Activated CD4-positive, alpha-beta T cell treated with anti-CD3 and anti-CD28 coated beads, Interleukin-2, amount 10 ng/mL, durations not matched to agents 7 days and 5 days (primary cell): Measurements from ENCODE around the gene COL13A1. TPM values are rescaled to one million over a fixed set of nuclear protein-coding genes. Genes with fewer than 3 reads are reported as not detected.

Experiments used
- CTCF ChIA-PET: fragments of 350-600 bp; sonication (Branson Sonifier 250); formaldehyde crosslinking; loops from one replicate; lab custom pipeline; 2021; ENCODE audit warnings: antibody characterized with exemption; lab: Charles Lee
- POLR2A ChIA-PET: fragments of 350-600 bp; sonication (Branson Sonifier 250); formaldehyde crosslinking; loops from one replicate; lab custom pipeline; 2021; ENCODE audit warnings: antibody characterized with exemption; lab: Charles Lee
- DNase-seq: peaks from one replicate; pipeline ENCODE4 v3.0.0-alpha.2; 2020
- H3K27ac Mint-ChIP-seq: one replicate; pipeline ENCODE4 v1.8.0; 2021; ENCODE audit warnings: mild to moderate bottlenecking, moderate library complexity, mixed read lengths
- H3K27me3 Mint-ChIP-seq: one replicate; pipeline ENCODE4 v1.8.0; 2021; ENCODE audit warnings: mixed read lengths
- H3K36me3 Mint-ChIP-seq: one replicate; pipeline ENCODE4 v1.8.0; 2021; ENCODE audit warnings: low read depth, mixed read lengths
- H3K4me1 Mint-ChIP-seq: one replicate; pipeline ENCODE4 v1.8.0; 2021; ENCODE audit warnings: mixed read lengths
- H3K4me3 Mint-ChIP-seq: one replicate; pipeline ENCODE4 v1.8.0; 2021; ENCODE audit warnings: mild to moderate bottlenecking, moderate library complexity, mixed read lengths
- H3K9me3 Mint-ChIP-seq: one replicate; pipeline ENCODE4 v1.8.0; 2021; ENCODE audit warnings: mixed read lengths
- total RNA-seq, 2 experiments: library from RNA; stranded (reverse); gene quantifications; one replicate each; pipeline ENCODE4 v1.2.3, GENCODE V29; 2021

Gene COL13A1
- total RNA-seq, 2 experiments from 2014 or later = not detected

GRCh38 chr10:69769395-69769992, 32.2 kb upstream of the COL13A1 start:
- DNase-seq = no peak
- Mint-ChIP-seq H3K36me3 (no peaks in the 10 kb centered on the region), H3K9me3 (peaks cover 3% of the 10 kb centered on the region), H3K27me3 (peaks cover 4% of the 10 kb centered on the region), H3K4me1 (no peaks in the 10 kb centered on the region), H3K4me3 (no peak overlapping the region), H3K27ac (no peak overlapping the region)
- POLR2A ChIA-PET = no interaction called here
- CTCF ChIA-PET = interaction anchor here (1.1 kb wide), 1 partner anchor 12 kb away, joined by 3 read pairs; no protein-coding TSS in a partner anchor

- Mint-ChIP-seq H3K4me1 (no peaks in the 10 kb centered on the region), H3K4me3 (no peak overlapping the region), H3K27ac (no peak overlapping the region), H3K27me3 (peaks cover 7% of the 10 kb centered on the region), H3K36me3 (no peaks in the 10 kb centered on the region), H3K9me3 (peaks cover 3% of the 10 kb centered on the region)
- ChIA-PET POLR2A (no interaction called here), CTCF (interaction anchor here (0.9 to 1.1 kb wide), 2 partner anchors 12 to 16 kb away, joined by 3 read pairs; no protein-coding TSS in a partner anchor)
- DNase-seq = no peak
These were observed 28.6 kb upstream of the COL13A1 start for GRCh38 chr10:69772933-69773704.

GRCh38 chr10:69774596-69774995, 27.1 kb upstream of the COL13A1 start:
- H3K9me3 Mint-ChIP-seq = peaks cover 3% of the 10 kb centered on the region
- H3K27me3 Mint-ChIP-seq = peaks cover 7% of the 10 kb centered on the region
- H3K4me1 Mint-ChIP-seq = no peaks in the 10 kb centered on the region
- no peaks in the 10 kb centered on the region for H3K36me3 Mint-ChIP-seq
- POLR2A ChIA-PET = no interaction called here
- no peak overlapping the region for H3K27ac Mint-ChIP-seq
- CTCF ChIA-PET = interaction anchor here (0.9 kb wide), 1 partner anchor 259 kb away, joined by 3 read pairs; no protein-coding TSS in a partner anchor
- H3K4me3 Mint-ChIP-seq = no peak overlapping the region
- no peak for DNase-seq

- H3K36me3 Mint-ChIP-seq = no peaks in the 10 kb centered on the region
- CTCF ChIA-PET = no interaction called here
These were observed 21.6 kb upstream of the COL13A1 start for GRCh38 chr10:69780077-69780476.

GRCh38 chr10:69781576-69781975, 20.1 kb upstream of the COL13A1 start:
- H3K36me3 Mint-ChIP-seq = no peaks in the 10 kb centered on the region
- H3K4me3 Mint-ChIP-seq = no peak overlapping the region
- ChIA-PET CTCF (no interaction called here), POLR2A (no interaction called here)
- H3K9me3 Mint-ChIP-seq = no peaks in the 10 kb centered on the region
- no peak for DNase-seq
- no peaks in the 10 kb centered on the region for H3K4me1 Mint-ChIP-seq
- H3K27me3 Mint-ChIP-seq = peaks cover 14% of the 10 kb centered on the region
- no peak overlapping the region for H3K27ac Mint-ChIP-seq

More at GRCh38 chr10:69780077-69780476, 21.6 kb upstream of the COL13A1 start:
- no peak for DNase-seq
- POLR2A ChIA-PET = no interaction called here
- Mint-ChIP-seq H3K4me1 (no peaks in the 10 kb centered on the region), H3K9me3 (no peaks in the 10 kb centered on the region), H3K4me3 (no peak overlapping the region), H3K27ac (no peak overlapping the region), H3K27me3 (peaks cover 7% of the 10 kb centered on the region)

GRCh38 chr10:69783515-69783914, 18.2 kb upstream of the COL13A1 start:
- no peaks in the 10 kb centered on the region for H3K9me3 Mint-ChIP-seq
- ChIA-PET CTCF (no interaction called here), POLR2A (no interaction called here)
- H3K4me1 Mint-ChIP-seq = no peaks in the 10 kb centered on the region
- H3K36me3 Mint-ChIP-seq = no peaks in the 10 kb centered on the region
- DNase-seq = no peak
- peaks cover 17% of the 10 kb centered on the region for H3K27me3 Mint-ChIP-seq
- no peak overlapping the region for H3K4me3 Mint-ChIP-seq
- no peak overlapping the region for H3K27ac Mint-ChIP-seq

- POLR2A ChIA-PET = no interaction called here
These were observed 14.9 kb upstream of the COL13A1 start for GRCh38 chr10:69786791-69787190.

GRCh38 chr10:69787681-69788080, 14.0 kb upstream of the COL13A1 start:
- H3K36me3 Mint-ChIP-seq = no peaks in the 10 kb centered on the region
- DNase-seq = no peak
- POLR2A ChIA-PET = no interaction called here
- H3K4me1 Mint-ChIP-seq = no peaks in the 10 kb centered on the region
- no peaks in the 10 kb centered on the region for H3K9me3 Mint-ChIP-seq
- no peak overlapping the region for H3K27ac Mint-ChIP-seq
- H3K27me3 Mint-ChIP-seq = peaks cover 17% of the 10 kb centered on the region
- no peak overlapping the region for H3K4me3 Mint-ChIP-seq
- CTCF ChIA-PET = interaction anchor here (0.7 to 2.1 kb wide), 6 partner anchors 10 to 171 kb away, joined by 3 to 7 read pairs (median 4); no protein-coding TSS in a partner anchor

More at GRCh38 chr10:69786791-69787190, 14.9 kb upstream of the COL13A1 start:
- Mint-ChIP-seq H3K4me1 (no peaks in the 10 kb centered on the region), H3K27ac (no peak overlapping the region), H3K27me3 (peaks cover 17% of the 10 kb centered on the region), H3K36me3 (no peaks in the 10 kb centered on the region), H3K4me3 (no peak overlapping the region), H3K9me3 (no peaks in the 10 kb centered on the region)
- CTCF ChIA-PET = interaction anchor here (0.7 to 2.1 kb wide), 7 partner anchors 10 to 172 kb away, joined by 3 to 7 read pairs (median 4); no protein-coding TSS in a partner anchor
- DNase-seq = peak; percentile 15

- no peaks in the 10 kb centered on the region for H3K9me3 Mint-ChIP-seq
- no peaks in the 10 kb centered on the region for H3K4me1 Mint-ChIP-seq
- H3K27me3 Mint-ChIP-seq = peaks cover 17% of the 10 kb centered on the region
- ChIA-PET POLR2A (no interaction called here), CTCF (interaction anchor here (1.0 to 2.1 kb wide), 2 partner anchors 10 to 14 kb away, joined by 3 to 5 read pairs; no protein-coding TSS in a partner anchor)
- no peak overlapping the region for H3K4me3 Mint-ChIP-seq
- no peaks in the 10 kb centered on the region for H3K36me3 Mint-ChIP-seq
- no peak overlapping the region for H3K27ac Mint-ChIP-seq
- peak; percentile 10 for DNase-seq
These were observed 12.5 kb upstream of the COL13A1 start for GRCh38 chr10:69789164-69789576.

- H3K9me3 Mint-ChIP-seq = peaks cover 8% of the 10 kb centered on the region
- H3K27ac Mint-ChIP-seq = no peak overlapping the region
- H3K36me3 Mint-ChIP-seq = no peaks in the 10 kb centered on the region
- no peaks in the 10 kb centered on the region for H3K4me1 Mint-ChIP-seq
- H3K27me3 Mint-ChIP-seq = peaks cover 5% of the 10 kb centered on the region
- H3K4me3 Mint-ChIP-seq = no peak overlapping the region
- ChIA-PET CTCF (no interaction called here), POLR2A (no interaction called here)
- no peak for DNase-seq
These were observed 9.9 kb upstream of the COL13A1 start for GRCh38 chr10:69791812-69792211.

GRCh38 chr10:69792341-69792740, 9.4 kb upstream of the COL13A1 start:
- Mint-ChIP-seq H3K9me3 (peaks cover 8% of the 10 kb centered on the region), H3K36me3 (no peaks in the 10 kb centered on the region), H3K27ac (no peak overlapping the region), H3K4me1 (no peaks in the 10 kb centered on the region), H3K27me3 (peaks cover 5% of the 10 kb centered on the region), H3K4me3 (no peak overlapping the region)
- ChIA-PET CTCF (interaction anchor here (0.6 kb wide), 1 partner anchor 78 kb away, joined by 3 read pairs; no protein-coding TSS in a partner anchor), POLR2A (no interaction called here)
- no peak for DNase-seq

- no peak overlapping the region for H3K4me3 Mint-ChIP-seq
These were observed 7.0 kb upstream of the COL13A1 start for GRCh38 chr10:69794673-69795072.

More at GRCh38 chr10:69794673-69795072, 7.0 kb upstream of the COL13A1 start:
- Mint-ChIP-seq H3K27me3 (peaks cover 14% of the 10 kb centered on the region), H3K36me3 (no peaks in the 10 kb centered on the region), H3K9me3 (peaks cover 8% of the 10 kb centered on the region), H3K4me1 (peaks cover 2% of the 10 kb centered on the region), H3K27ac (no peak overlapping the region)
- ChIA-PET POLR2A (no interaction called here), CTCF (no interaction called here)
- DNase-seq = no peak
